OCI-LY3 (cell line): ENCODE measurements around the gene RPS6KA5.

Experiments
- H2AFZ ChIP-seq: fragments of 200-600, 300-600 bp; shearing (Covaris generic); 2 replicates; pipeline ENCODE4 v1.6.0; 2014; ENCODE audit warnings: antibody characterized with exemption, low read depth, low read length
- H3K27ac ChIP-seq: fragments of 200-600, 300-600 bp; sonication (generic); 2 replicates; pipeline ENCODE4 v1.5.1; 2014; ENCODE audit warnings: mild to moderate bottlenecking, low read length, moderate library complexity, mixed read lengths
- H3K27me3 ChIP-seq: fragments of 200-600, 300-600 bp; sonication (generic); 2 replicates; pipeline ENCODE4 v1.6.1; 2014; ENCODE audit warnings: low read depth, low read length, mixed read lengths
- H3K36me3 ChIP-seq: fragments of 200-600, 300-600 bp; sonication (generic); replicated peaks from 2 replicates; pipeline ENCODE3; 2014; ENCODE audit warnings: low read depth, low read length, mixed read lengths
- H3K4me1 ChIP-seq: fragments of 300-600, 200-600 bp; sonication (generic); 2 replicates; pipeline ENCODE4 v1.6.1; 2014; ENCODE audit warnings: low read length, mixed read lengths
- H3K4me2 ChIP-seq: fragments of 200-600, 300-600 bp; sonication (generic); 2 replicates; pipeline ENCODE4 v1.6.1; 2014; ENCODE audit warnings: low read length, mixed read lengths
- H3K4me3 ChIP-seq: fragments of 300-600, 200-600 bp; sonication (generic); 2 replicates; pipeline ENCODE4 v1.5.1; 2014; ENCODE audit warnings: antibody characterized with exemption, mild to moderate bottlenecking, low read length, moderate library complexity
- H3K79me2 ChIP-seq: fragments of 300-600, 200-600 bp; shearing (Covaris generic); 2 replicates; pipeline ENCODE4 v1.6.1; 2014; ENCODE audit warnings: mild to moderate bottlenecking, low read length, mixed read lengths
- H3K9ac ChIP-seq: fragments of 300-600, 200-600 bp; shearing (Covaris generic); 2 replicates; pipeline ENCODE4 v1.6.0; 2014; ENCODE audit warnings: mild to moderate bottlenecking, low read length, moderate library complexity
- H3K9me3 ChIP-seq: fragments of 200-600, 300-600 bp; shearing (Covaris generic); 2 replicates; pipeline ENCODE4 v1.6.1; 2014; ENCODE audit warnings: low read length, mixed read lengths; ENCODE audit not compliant: insufficient read depth
- H4K20me1 ChIP-seq: fragments of 200-600, 300-600 bp; sonication (generic); 2 replicates; pipeline ENCODE4 v1.6.1; 2016; ENCODE audit warnings: low read length, mixed read lengths; ENCODE audit not compliant: insufficient read depth
- EZH2phosphoT487 ChIP-seq: fragments of 200-600 bp; shearing (Covaris generic); IDR thresholded peaks from 2 replicates; pipeline ENCODE4 v1.6.1; 2018; ENCODE audit warnings: antibody characterized with exemption, mixed run types, low read depth
- TF ChIP-seq, protein P1 (sequence below): fragments of 200-600, 300-600 bp; sonication (generic); IDR thresholded peaks from 2 replicates; pipeline ENCODE4 v1.5.1; 2014; ENCODE audit warnings: antibody characterized with exemption, low read length, low read depth

The RPS6KA5 gene

DNA sequence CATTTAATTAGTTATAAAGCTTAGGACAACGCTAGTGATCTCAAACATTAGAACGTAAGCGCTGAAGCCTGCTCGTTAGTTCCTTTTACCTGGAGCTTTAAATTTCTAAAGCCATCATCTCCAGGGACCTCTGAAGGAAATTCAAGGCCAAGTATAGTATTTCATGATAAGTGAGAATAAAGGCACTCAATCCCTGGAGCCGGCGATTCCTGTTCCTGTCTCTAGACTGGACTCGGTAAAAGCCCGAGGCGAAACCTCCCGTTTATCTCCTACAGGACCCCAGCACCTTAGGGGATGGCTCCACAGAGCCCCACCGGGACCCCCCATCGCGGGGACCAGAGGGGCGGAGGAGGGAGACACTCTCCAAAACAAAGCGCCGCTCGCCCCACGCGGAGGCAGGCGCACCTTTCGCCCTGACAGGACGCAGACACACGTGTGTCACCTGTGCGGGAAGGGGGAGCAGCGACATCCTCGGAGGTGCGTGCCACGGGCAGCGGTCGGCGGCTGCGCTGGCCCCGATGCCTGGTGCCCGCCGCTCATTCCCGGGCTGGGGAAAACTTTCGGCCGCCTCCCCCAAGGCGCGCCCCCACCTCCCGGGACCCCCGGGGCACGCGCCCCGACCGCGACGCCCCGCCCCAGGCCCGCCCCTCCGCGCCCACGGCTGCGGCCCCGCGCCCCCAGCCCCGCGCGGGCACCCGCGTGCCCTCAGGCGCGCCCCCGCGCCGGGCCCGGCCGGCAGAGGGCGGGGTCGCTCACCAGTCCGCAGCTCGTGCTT lies 678 bp downstream of the RPS6KA5 start:
- Histone ChIP-seq H3K27me3 (no peaks in the 10 kb centered on the region), H3K9me3 (no peaks in the 10 kb centered on the region), H3K27ac (peak overlapping the region; percentile 87), H3K9ac (peak overlapping the region; percentile 93), H3K79me2 (peaks cover 44% of the 10 kb centered on the region), H2AFZ (0 out of 2 replicates have a peak overlapping the region, but pooled peaks have one; percentile 8), H3K4me3 (peak overlapping the region; percentile 92), H3K4me2 (peak overlapping the region; percentile 74), H4K20me1 (peaks cover 5% of the 10 kb centered on the region; the same call in 1 of the 2 replicates), H3K36me3 (peaks cover 4% of the 10 kb centered on the region), H3K4me1 (peaks cover 22% of the 10 kb centered on the region)
- no peak for TF ChIP-seq EZH2phosphoT487
- TF ChIP-seq, protein P1, sequence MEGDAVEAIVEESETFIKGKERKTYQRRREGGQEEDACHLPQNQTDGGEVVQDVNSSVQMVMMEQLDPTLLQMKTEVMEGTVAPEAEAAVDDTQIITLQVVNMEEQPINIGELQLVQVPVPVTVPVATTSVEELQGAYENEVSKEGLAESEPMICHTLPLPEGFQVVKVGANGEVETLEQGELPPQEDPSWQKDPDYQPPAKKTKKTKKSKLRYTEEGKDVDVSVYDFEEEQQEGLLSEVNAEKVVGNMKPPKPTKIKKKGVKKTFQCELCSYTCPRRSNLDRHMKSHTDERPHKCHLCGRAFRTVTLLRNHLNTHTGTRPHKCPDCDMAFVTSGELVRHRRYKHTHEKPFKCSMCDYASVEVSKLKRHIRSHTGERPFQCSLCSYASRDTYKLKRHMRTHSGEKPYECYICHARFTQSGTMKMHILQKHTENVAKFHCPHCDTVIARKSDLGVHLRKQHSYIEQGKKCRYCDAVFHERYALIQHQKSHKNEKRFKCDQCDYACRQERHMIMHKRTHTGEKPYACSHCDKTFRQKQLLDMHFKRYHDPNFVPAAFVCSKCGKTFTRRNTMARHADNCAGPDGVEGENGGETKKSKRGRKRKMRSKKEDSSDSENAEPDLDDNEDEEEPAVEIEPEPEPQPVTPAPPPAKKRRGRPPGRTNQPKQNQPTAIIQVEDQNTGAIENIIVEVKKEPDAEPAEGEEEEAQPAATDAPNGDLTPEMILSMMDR, result no peak

DNA sequence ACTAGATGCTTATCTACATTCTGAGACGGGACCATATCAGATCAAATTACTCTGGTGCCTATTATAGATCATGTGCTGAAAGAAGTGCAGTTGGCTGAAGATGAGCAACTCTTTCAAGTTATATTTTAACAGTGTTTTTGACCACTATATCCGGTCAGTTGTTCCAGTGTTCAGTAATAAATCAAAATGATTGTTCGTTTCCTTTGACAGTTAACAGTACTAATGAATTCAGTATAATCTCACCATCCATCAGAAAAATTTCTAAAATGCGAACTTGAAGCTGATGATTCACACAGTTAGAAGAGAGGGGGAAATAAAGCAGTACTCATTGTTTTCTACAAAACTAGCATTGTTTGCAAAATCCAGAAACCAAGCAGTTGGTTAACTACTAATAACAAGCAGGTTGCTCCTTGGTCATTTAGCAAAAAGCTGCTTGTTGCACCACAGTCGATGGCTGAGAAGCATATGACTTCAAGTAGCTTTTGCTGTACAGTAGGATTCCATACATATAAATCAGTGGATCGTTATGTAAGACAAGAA lies 2.3 kb downstream of the RPS6KA5 start:
- Histone ChIP-seq H3K27ac (no peak overlapping the region), H4K20me1 (peaks cover 5% of the 10 kb centered on the region; the same call in 1 of the 2 replicates), H2AFZ (no peak overlapping the region), H3K9me3 (no peaks in the 10 kb centered on the region), H3K4me1 (peaks cover 17% of the 10 kb centered on the region), H3K4me3 (no peak overlapping the region), H3K4me2 (no peak overlapping the region), H3K36me3 (peaks cover 4% of the 10 kb centered on the region), H3K27me3 (no peaks in the 10 kb centered on the region), H3K79me2 (peaks cover 53% of the 10 kb centered on the region), H3K9ac (no peak overlapping the region)
- TF ChIP-seq EZH2phosphoT487, result no peak
- TF ChIP-seq, protein P1, result no peak

DNA sequence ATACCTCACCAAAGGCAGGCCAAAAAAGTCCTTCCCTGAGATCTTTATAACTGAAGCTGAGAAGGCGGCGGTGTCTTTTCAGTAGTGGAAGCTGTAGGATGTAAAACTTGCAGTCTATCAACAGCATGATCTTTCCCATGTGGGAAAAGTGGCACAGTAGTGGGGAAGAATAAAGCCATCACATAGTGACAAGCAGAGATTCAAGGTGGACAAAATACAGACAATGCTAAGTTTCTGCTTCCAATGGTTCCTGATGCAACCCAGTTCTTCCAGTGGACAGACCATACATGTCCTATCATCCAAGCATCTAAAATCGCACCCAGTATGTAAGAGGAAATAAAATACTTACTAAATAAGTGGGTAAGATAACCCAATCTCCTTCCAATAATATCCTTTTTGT lies 4.1 kb downstream of the RPS6KA5 start:
- Histone ChIP-seq H3K9me3 (no peaks in the 10 kb centered on the region), H2AFZ (no peak overlapping the region), H4K20me1 (peaks cover 5% of the 10 kb centered on the region; the same call in 1 of the 2 replicates), H3K9ac (no peak overlapping the region), H3K79me2 (peaks cover 63% of the 10 kb centered on the region), H3K27ac (no peak overlapping the region), H3K27me3 (no peaks in the 10 kb centered on the region), H3K4me3 (no peak overlapping the region), H3K36me3 (peaks cover 4% of the 10 kb centered on the region), H3K4me2 (no peak overlapping the region), H3K4me1 (peaks cover 7% of the 10 kb centered on the region)
- no peak for TF ChIP-seq EZH2phosphoT487
- TF ChIP-seq, protein P1, result no peak

DNA sequence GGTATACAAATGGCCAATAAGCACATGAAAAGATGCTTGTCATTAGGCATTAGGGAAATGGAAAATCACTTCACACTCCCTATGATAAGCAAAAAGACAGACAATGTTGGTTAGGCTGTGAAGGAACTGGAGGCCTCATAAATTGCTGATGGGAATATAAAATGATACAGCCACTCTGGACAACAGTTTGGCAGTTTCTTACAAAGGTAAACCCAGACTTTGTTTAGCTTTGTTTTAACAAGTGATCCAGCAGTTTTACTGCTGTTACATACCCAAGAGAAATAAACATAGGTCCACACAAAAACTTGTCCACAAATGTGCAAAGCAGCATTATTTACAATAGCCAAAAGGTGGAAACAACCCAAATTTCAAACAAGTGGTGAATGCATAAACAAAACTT lies 5.4 kb downstream of the RPS6KA5 start:
- H3K4me1 ChIP-seq, result peaks cover 7% of the 10 kb centered on the region
- H3K9ac ChIP-seq, result no peak overlapping the region
- no peak overlapping the region for H3K4me2 ChIP-seq

More for the DNA sequence above, 5.4 kb downstream of the RPS6KA5 start:
- H3K27ac ChIP-seq, result no peak overlapping the region
- H3K27me3 ChIP-seq, result no peaks in the 10 kb centered on the region
- peaks cover 66% of the 10 kb centered on the region for H3K79me2 ChIP-seq
- H3K4me3 ChIP-seq, result no peak overlapping the region
- no peaks in the 10 kb centered on the region for H3K9me3 ChIP-seq
- H4K20me1 ChIP-seq, result peaks cover 5% of the 10 kb centered on the region; the same call in 1 of the 2 replicates
- peaks cover 4% of the 10 kb centered on the region for H3K36me3 ChIP-seq
- H2AFZ ChIP-seq, result no peak overlapping the region
- TF ChIP-seq, protein P1, result no peak
- no peak for TF ChIP-seq EZH2phosphoT487
